ENCODE results near the gene ACTG2.
"Not testable (repeated sequence)": the region's sequence is repeated elsewhere in the genome, so short reads cannot be mapped to it uniquely, and the experiment has no call there.

DNA sequence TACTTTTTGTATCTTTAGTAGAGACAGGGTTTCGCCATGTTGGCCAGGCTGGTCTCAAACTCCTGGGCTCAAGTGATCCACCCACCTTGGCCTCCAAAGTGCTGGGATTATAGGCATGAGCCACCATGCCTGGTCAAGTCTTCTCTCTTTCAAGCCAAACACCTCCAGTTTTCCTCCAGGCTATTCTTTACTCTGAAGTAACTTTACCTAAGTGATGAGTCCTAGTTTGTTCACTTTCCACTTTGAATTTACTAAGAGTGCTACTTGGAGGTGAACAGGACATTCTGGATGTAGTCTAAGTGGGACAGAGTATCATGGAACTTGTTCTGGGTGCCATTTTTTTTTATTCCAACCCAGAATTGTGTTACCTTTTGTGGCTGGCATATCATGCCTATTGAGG is 47.3 kb downstream of the ACTG2 start:
- not testable (repeated sequence) for TF ChIP-seq POLR2A (IDR thresholded peaks at IDR 0.05; ENCODE audit: low read depth); CTCF (IDR thresholded peaks at IDR 0.05); EP300 (IDR thresholded peaks at IDR 0.05); POLR2AphosphoS5 (IDR thresholded peaks at IDR 0.05)
